Panc1 (cell line): Measurements from ENCODE around the gene PRR19. TPM values are rescaled to one million over a fixed set of nuclear protein-coding genes. Genes with fewer than 3 reads are reported as not detected.

Experiments
- ATAC-seq: fragments of 200-7000 bp; cut with Tn5 transposase; 2 replicates; pipeline ENCODE4 v1.9.1; 2020; ENCODE audit warnings: mild to moderate bottlenecking, moderate library complexity
- BruUV-seq: library from RNA; stranded (reverse); fragments of 400-500 nt; replicated peaks from 2 replicates; lab custom pipeline; 2021; lab: Mats Ljungman, UMichigan
- CTCF ChIA-PET: fragments of 300-600 bp; sonication (Branson Sonifier 250); formaldehyde crosslinking; loops from one replicate; lab custom pipeline; 2022; ENCODE audit warnings: antibody characterized with exemption; lab: Charles Lee
- POLR2A ChIA-PET: fragments of 300-600 bp; sonication (Branson Sonifier 250); formaldehyde crosslinking; loops from one replicate; lab custom pipeline; 2022; ENCODE audit warnings: antibody characterized with exemption; lab: Charles Lee
- DNase-seq: peaks from one replicate; pipeline ENCODE4 v3.0.0-alpha.2; 2010; ENCODE audit warnings: low read depth, low spot score
- H3K27ac ChIP-seq: 2 replicates; pipeline ENCODE4 v1.5.1; 2011; ENCODE audit warnings: mild to moderate bottlenecking, low read length, inconsistent platforms
- H3K27me3 ChIP-seq: fragments of 200-500 bp; sonication (Bioruptor generic); 2 replicates; pipeline ENCODE4 v1.6.0; 2014; ENCODE audit warnings: low read length, inconsistent platforms; ENCODE audit not compliant: control insufficient read depth, insufficient read depth
- H3K36me3 ChIP-seq: fragments of 200-500 bp; sonication (Bioruptor generic); 2 replicates; pipeline ENCODE4 v1.5.1; 2014; ENCODE audit warnings: inconsistent platforms, mild to moderate bottlenecking, low read length, moderate library complexity; ENCODE audit not compliant: control insufficient read depth, insufficient read depth
- H3K4me1 ChIP-seq: 2 replicates; pipeline ENCODE4 v1.5.1; 2011; ENCODE audit warnings: inconsistent platforms, mild to moderate bottlenecking, low read length, moderate library complexity; ENCODE audit not compliant: control insufficient read depth, insufficient read depth
- H3K4me3 ChIP-seq, 2 experiments: 2 replicates each; pipeline ENCODE4 v1.5.1; 2011 to 2012; ENCODE audit warnings: low read depth in 2 of 2, low read length in 2 of 2, mild to moderate bottlenecking in 2 of 2, inconsistent platforms in 1 of 2, moderate library complexity in 1 of 2
- H3K9me3 ChIP-seq: fragments of 200-500 bp; sonication (Bioruptor generic); 2 replicates; pipeline ENCODE4 v1.5.1; 2014; ENCODE audit warnings: low read depth, mild to moderate bottlenecking, inconsistent platforms, low read length, moderate library complexity; ENCODE audit not compliant: control insufficient read depth, insufficient read depth
- CTCF ChIP-seq: fragments of 450-650 bp; IDR thresholded peaks from 2 replicates; pipeline ENCODE4 v1.5.1; 2017; ENCODE audit warnings: mild to moderate bottlenecking
- POLR2AphosphoS5 ChIP-seq: IDR thresholded peaks from 2 replicates; pipeline ENCODE4 v1.6.1; 2012; ENCODE audit warnings: mild to moderate bottlenecking, low read depth, low read length, moderate library complexity
- REST ChIP-seq, 2 experiments: IDR thresholded peaks; 2 replicates each; pipeline ENCODE4 v1.6.1; 2011 to 2012; ENCODE audit warnings: low read depth in 2 of 2, control low read depth in 1 of 2, low read length in 1 of 2, mild to moderate bottlenecking in 1 of 2, moderate library complexity in 1 of 2; ENCODE audit not compliant: insufficient read depth in 1 of 2
- SIN3A ChIP-seq: IDR thresholded peaks from 2 replicates; pipeline ENCODE4 v1.6.1; 2012; ENCODE audit warnings: low read depth, mild to moderate bottlenecking, low read length, moderate library complexity, borderline replicate concordance; ENCODE audit not compliant: insufficient read depth
- TCF7L2 ChIP-seq: IDR thresholded peaks from 2 replicates; pipeline ENCODE4 v1.6.1; 2011; ENCODE audit warnings: mild to moderate bottlenecking, low read depth, low read length, inconsistent platforms
- in situ Hi-C: cut with HindIII; loops from 2 replicates; pipeline ENCODE4 v1.10.0; 2016; ENCODE audit warnings: low sequenced_read_pairs, low pct_unique_long_range_greater_than_20kb
- intact Hi-C: fragments of 100-400 bp; cut with micrococcal nuclease; formaldehyde crosslinking; loops from one replicate; pipeline ENCODE4 v1.10.0; 2022; ENCODE audit not compliant: unreplicated experiment
- total RNA-seq: library from RNA; stranded (reverse); gene quantifications from one replicate; pipeline ENCODE4 v1.2.1, GENCODE V29; 2021; ENCODE audit not compliant: unreplicated experiment

The PRR19 gene
- total RNA-seq, 1 experiment from 2014 or later = 2.1 TPM

GRCh38 chr19:42272989-42273406, 28.9 kb upstream of the PRR19 start:
- Histone ChIP-seq H3K4me1 (peaks cover 12% of the 10 kb centered on the region; the same call in 1 of the 2 replicates), H3K36me3 (no peaks in the 10 kb centered on the region), H3K27me3 (no peaks in the 10 kb centered on the region), H3K9me3 (no peaks in the 10 kb centered on the region), H3K4me3 (no peak overlapping the region), H3K27ac (no peak overlapping the region)
- in situ Hi-C loops (no loop called here), intact Hi-C loops (no loop called here)
- no peak for TF ChIP-seq SIN3A
- no peak for TF ChIP-seq TCF7L2
- no peak for TF ChIP-seq REST (IDR thresholded peaks at IDR 0.05; ENCODE audit: insufficient read depth in 1 of 2, low read depth in 2 of 2, low read length in 1 of 2)
- DNase-seq = no peak
- CTCF ChIA-PET = no interaction called here
- ATAC-seq = no peak
- POLR2A ChIA-PET = no interaction called here
- no TSS peak for BruUV-seq

GRCh38 chr19:42273407-42274064, 28.4 kb upstream of the PRR19 start:
- DNase-seq = no peak
- H3K4me3 ChIP-seq = no peak overlapping the region
- CTCF ChIA-PET = no interaction called here
- H3K27me3 ChIP-seq = no peaks in the 10 kb centered on the region
- no TSS peak for BruUV-seq
- no peak for ATAC-seq
- intact Hi-C loops = no loop called here
- no peak overlapping the region for H3K27ac ChIP-seq
- no peak for TF ChIP-seq TCF7L2
- no peak for TF ChIP-seq CTCF
- no peak for TF ChIP-seq REST (IDR thresholded peaks at IDR 0.05; ENCODE audit: insufficient read depth in 1 of 2, low read depth in 2 of 2, low read length in 1 of 2)
- TF ChIP-seq SIN3A = no peak
- no peak for TF ChIP-seq POLR2AphosphoS5
- in situ Hi-C loops = no loop called here
- no peaks in the 10 kb centered on the region for H3K9me3 ChIP-seq
- H3K36me3 ChIP-seq = no peaks in the 10 kb centered on the region
- peaks cover 16% of the 10 kb centered on the region for H3K4me1 ChIP-seq
- POLR2A ChIA-PET = no interaction called here
